ENCODE data around the gene TNS1. TPM values are rescaled to one million over a fixed set of nuclear protein-coding genes. Genes with fewer than 3 reads are reported as not detected.

The TNS1 gene
- total RNA-seq, 1 experiment from 2014 or later, result 1.5 TPM

DNA sequence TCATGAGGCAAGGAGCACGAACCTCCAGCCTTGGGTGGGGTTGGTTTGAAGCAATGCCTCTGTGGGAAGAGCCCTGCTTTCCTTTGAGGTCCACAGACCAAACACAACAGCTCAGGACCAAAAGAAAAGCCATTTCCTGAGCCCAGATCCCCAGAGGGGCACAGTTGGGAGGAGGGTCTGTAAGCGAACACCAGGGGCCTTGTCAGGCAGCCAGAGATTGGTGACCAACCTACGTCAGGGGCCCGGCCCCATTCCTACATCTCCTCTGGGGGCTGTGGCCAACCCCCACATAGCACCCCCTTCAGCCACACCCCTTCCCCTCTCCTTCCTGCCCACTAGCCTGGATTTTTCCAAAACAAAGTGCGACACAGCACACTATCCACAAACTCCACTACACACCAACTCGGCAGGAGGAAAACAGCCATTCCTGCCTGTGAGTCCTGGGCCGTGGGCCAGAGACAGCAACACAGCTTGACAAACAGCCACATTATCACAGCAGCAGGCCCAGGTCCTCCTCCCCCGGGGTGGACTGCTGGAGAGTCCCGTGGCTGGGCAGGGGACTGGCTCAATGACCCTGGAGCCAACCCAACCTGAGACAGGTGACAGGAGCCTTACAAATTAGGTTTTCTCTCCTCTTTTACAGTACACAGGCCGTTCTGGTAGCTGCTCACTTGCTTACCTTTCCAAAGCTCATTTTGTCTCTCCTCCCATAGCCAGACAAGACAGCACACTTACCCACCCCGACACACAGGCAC is 98.8 kb downstream of the TNS1 start:
- H3K9me3 ChIP-seq (ENCODE audit: low read length), result no peaks in the 10 kb centered on the region
- H3K79me2 ChIP-seq (ENCODE audit: low read length), result no peaks in the 10 kb centered on the region

GRCh38 chr2:217903142-217903858 is 99.5 kb downstream of the TNS1 start:
- Histone ChIP-seq H3K27ac (ENCODE audit: low read length) (no peak overlapping the region), H3K27me3 (ENCODE audit: low read length) (peaks cover 64% of the 10 kb centered on the region), H3K4me3 (ENCODE audit: low read length) (no peak overlapping the region), H3K4me1 (ENCODE audit: insufficient read depth, low read length) (no peaks in the 10 kb centered on the region), H4K20me1 (ENCODE audit: low read length) (no peaks in the 10 kb centered on the region), H2AFZ (ENCODE audit: low read length) (no peak overlapping the region), H3K79me2 (ENCODE audit: low read length) (no peaks in the 10 kb centered on the region), H3K36me3 (ENCODE audit: low read depth, low read length) (no peaks in the 10 kb centered on the region), H3K9ac (ENCODE audit: low read length) (no peak overlapping the region), H3F3A (ENCODE audit: low read length, unreplicated experiment) (no peaks in the 10 kb centered on the region), H3K9me2 (replicated peaks; ENCODE audit: low read length) (no peaks in the 10 kb centered on the region), H3K9me3 (ENCODE audit: low read length) (no peaks in the 10 kb centered on the region), H3K4me2 (ENCODE audit: low read length) (no peak overlapping the region)
- ATAC-seq (no peak), DNase-seq (no peak)
- no peak for TF ChIP-seq EZH2 (IDR thresholded peaks at IDR 0.05; ENCODE audit: low read length, unreplicated experiment)
- no peak for TF ChIP-seq EZH2phosphoT487 (IDR thresholded peaks at IDR 0.05; ENCODE audit: borderline replicate concordance, low read length)
- TF ChIP-seq CTCF (conservative IDR thresholded peaks at IDR 0.05; ENCODE audit: low read depth, low read length), result no peak
- POLR2A ChIA-PET (ENCODE audit: unreplicated experiment), result no interaction called here
- intact Hi-C loops (cut with micrococcal nuclease), result no loop called here
- no TSS peak for BruUV-seq (replicated peaks)
- CTCF ChIA-PET, result no interaction called here

More for the DNA sequence above, 98.8 kb downstream of the TNS1 start:
- Histone ChIP-seq H4K20me1 (ENCODE audit: low read length) (no peaks in the 10 kb centered on the region), H3K4me1 (ENCODE audit: insufficient read depth, low read length) (no peaks in the 10 kb centered on the region), H3K9ac (ENCODE audit: low read length) (no peak overlapping the region), H3K4me2 (ENCODE audit: low read length) (no peak overlapping the region), H2AFZ (ENCODE audit: low read length) (no peak overlapping the region), H3K27me3 (ENCODE audit: low read length) (peaks cover 64% of the 10 kb centered on the region), H3K9me2 (replicated peaks; ENCODE audit: low read length) (no peaks in the 10 kb centered on the region), H3K4me3 (ENCODE audit: low read length) (no peak overlapping the region), H3K36me3 (ENCODE audit: low read depth, low read length) (no peaks in the 10 kb centered on the region), H3K27ac (ENCODE audit: low read length) (no peak overlapping the region), H3F3A (ENCODE audit: low read length, unreplicated experiment) (no peaks in the 10 kb centered on the region)
- DNase-seq (no peak), ATAC-seq (no peak)
- TF ChIP-seq CTCF (conservative IDR thresholded peaks at IDR 0.05; ENCODE audit: low read depth, low read length) (no peak), EZH2phosphoT487 (IDR thresholded peaks at IDR 0.05; ENCODE audit: borderline replicate concordance, low read length) (no peak)
- ChIA-PET CTCF (no interaction called here), POLR2A (ENCODE audit: unreplicated experiment) (no interaction called here)
- no TSS peak for BruUV-seq (replicated peaks)
- intact Hi-C loops (cut with micrococcal nuclease), result no loop called here
